ENCODE data around the gene AMH. TPM values are rescaled to one million over a fixed set of nuclear protein-coding genes. Genes with fewer than 3 reads are reported as not detected.

Gene AMH
- total and polyA plus RNA-seq, 2 of the 13 experiments (the other 11 are each of a cell fraction or from before 2014, with no cell fraction given) = 0.03 to 0.18 TPM

DNA sequence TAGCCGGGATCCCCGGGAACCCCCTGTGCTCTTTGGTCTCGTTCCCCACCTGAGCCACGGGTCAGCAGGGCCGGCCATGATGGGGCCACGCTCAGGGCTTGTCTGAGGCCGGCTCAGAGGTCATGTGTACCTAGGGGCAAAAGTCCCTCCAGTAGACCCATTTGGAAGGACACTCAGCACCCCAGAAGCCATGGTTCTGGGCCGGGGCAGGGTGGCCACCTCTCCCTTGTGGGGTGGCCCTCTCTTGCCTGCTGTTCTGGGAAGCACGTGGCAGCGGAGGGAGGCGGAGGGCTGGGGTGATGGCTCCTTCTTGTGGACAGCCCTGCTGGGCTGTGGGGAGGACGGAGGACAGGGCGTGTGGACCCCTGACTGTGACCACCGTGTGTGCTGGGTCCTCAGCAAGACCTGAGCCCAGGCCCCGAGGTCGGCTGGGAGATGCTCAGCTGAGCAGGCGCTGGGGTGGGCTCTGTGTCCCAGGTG is 39.3 kb downstream of the AMH start (continued):
- TF ChIP-seq, protein P1, sequence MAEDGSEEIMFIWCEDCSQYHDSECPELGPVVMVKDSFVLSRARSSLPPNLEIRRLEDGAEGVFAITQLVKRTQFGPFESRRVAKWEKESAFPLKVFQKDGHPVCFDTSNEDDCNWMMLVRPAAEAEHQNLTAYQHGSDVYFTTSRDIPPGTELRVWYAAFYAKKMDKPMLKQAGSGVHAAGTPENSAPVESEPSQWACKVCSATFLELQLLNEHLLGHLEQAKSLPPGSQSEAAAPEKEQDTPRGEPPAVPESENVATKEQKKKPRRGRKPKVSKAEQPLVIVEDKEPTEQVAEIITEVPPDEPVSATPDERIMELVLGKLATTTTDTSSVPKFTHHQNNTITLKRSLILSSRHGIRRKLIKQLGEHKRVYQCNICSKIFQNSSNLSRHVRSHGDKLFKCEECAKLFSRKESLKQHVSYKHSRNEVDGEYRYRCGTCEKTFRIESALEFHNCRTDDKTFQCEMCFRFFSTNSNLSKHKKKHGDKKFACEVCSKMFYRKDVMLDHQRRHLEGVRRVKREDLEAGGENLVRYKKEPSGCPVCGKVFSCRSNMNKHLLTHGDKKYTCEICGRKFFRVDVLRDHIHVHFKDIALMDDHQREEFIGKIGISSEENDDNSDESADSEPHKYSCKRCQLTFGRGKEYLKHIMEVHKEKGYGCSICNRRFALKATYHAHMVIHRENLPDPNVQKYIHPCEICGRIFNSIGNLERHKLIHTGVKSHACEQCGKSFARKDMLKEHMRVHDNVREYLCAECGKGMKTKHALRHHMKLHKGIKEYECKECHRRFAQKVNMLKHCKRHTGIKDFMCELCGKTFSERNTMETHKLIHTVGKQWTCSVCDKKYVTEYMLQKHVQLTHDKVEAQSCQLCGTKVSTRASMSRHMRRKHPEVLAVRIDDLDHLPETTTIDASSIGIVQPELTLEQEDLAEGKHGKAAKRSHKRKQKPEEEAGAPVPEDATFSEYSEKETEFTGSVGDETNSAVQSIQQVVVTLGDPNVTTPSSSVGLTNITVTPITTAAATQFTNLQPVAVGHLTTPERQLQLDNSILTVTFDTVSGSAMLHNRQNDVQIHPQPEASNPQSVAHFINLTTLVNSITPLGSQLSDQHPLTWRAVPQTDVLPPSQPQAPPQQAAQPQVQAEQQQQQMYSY (CRISPR knock-in tag; IDR thresholded peaks at IDR 0.05) = no peak
- TF ChIP-seq, protein P2, sequence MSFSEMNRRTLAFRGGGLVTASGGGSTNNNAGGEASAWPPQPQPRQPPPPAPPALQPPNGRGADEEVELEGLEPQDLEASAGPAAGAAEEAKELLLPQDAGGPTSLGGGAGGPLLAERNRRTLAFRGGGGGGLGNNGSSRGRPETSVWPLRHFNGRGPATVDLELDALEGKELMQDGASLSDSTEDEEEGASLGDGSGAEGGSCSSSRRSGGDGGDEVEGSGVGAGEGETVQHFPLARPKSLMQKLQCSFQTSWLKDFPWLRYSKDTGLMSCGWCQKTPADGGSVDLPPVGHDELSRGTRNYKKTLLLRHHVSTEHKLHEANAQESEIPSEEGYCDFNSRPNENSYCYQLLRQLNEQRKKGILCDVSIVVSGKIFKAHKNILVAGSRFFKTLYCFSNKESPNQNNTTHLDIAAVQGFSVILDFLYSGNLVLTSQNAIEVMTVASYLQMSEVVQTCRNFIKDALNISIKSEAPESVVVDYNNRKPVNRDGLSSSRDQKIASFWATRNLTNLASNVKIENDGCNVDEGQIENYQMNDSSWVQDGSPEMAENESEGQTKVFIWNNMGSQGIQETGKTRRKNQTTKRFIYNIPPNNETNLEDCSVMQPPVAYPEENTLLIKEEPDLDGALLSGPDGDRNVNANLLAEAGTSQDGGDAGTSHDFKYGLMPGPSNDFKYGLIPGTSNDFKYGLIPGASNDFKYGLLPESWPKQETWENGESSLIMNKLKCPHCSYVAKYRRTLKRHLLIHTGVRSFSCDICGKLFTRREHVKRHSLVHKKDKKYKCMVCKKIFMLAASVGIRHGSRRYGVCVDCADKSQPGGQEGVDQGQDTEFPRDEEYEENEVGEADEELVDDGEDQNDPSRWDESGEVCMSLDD (CRISPR knock-in tag; IDR thresholded peaks at IDR 0.05; ENCODE audit: borderline replicate concordance) = peak; percentile 90
- TF ChIP-seq SKI (IDR thresholded peaks at IDR 0.05; ENCODE audit: partially characterized antibody) (no peak), ZFP41 (CRISPR knock-in tag; IDR thresholded peaks at IDR 0.05; ENCODE audit: borderline replicate concordance) (no peak), POLR2AphosphoS2 (IDR thresholded peaks at IDR 0.05; ENCODE audit: low read depth, low read length) (no peak), AHR (CRISPR knock-in tag; IDR thresholded peaks at IDR 0.05) (no peak), ZBTB42 (CRISPR knock-in tag; IDR thresholded peaks at IDR 0.05) (no peak), ZBTB7B (CRISPR knock-in tag; IDR thresholded peaks at IDR 0.05) (peak; percentile 61), ZKSCAN1 (IDR thresholded peaks at IDR 0.05; ENCODE audit: low read length) (no peak), NONO (IDR thresholded peaks at IDR 0.05) (no peak), NONO (CRISPR knock-in tag; conservative IDR thresholded peaks at IDR 0.05) (peak; percentile 64), FOXO1 (CRISPR knock-in tag; IDR thresholded peaks at IDR 0.05) (peak; percentile 10; the same call in 1 of the 2 replicates), ZNF274 (CRISPR knock-in tag; IDR thresholded peaks at IDR 0.05) (0 out of 2 replicates have a peak, but pooled peaks have one; percentile 44), SIX4 (CRISPR knock-in tag; IDR thresholded peaks at IDR 0.05) (no peak)
- TF ChIP-seq, protein P3, sequence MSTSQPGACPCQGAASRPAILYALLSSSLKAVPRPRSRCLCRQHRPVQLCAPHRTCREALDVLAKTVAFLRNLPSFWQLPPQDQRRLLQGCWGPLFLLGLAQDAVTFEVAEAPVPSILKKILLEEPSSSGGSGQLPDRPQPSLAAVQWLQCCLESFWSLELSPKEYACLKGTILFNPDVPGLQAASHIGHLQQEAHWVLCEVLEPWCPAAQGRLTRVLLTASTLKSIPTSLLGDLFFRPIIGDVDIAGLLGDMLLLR (CRISPR knock-in tag; IDR thresholded peaks at IDR 0.05) = 0 out of 2 replicates have a peak, but pooled peaks have one; percentile 6
- TF ChIP-seq, protein P4, sequence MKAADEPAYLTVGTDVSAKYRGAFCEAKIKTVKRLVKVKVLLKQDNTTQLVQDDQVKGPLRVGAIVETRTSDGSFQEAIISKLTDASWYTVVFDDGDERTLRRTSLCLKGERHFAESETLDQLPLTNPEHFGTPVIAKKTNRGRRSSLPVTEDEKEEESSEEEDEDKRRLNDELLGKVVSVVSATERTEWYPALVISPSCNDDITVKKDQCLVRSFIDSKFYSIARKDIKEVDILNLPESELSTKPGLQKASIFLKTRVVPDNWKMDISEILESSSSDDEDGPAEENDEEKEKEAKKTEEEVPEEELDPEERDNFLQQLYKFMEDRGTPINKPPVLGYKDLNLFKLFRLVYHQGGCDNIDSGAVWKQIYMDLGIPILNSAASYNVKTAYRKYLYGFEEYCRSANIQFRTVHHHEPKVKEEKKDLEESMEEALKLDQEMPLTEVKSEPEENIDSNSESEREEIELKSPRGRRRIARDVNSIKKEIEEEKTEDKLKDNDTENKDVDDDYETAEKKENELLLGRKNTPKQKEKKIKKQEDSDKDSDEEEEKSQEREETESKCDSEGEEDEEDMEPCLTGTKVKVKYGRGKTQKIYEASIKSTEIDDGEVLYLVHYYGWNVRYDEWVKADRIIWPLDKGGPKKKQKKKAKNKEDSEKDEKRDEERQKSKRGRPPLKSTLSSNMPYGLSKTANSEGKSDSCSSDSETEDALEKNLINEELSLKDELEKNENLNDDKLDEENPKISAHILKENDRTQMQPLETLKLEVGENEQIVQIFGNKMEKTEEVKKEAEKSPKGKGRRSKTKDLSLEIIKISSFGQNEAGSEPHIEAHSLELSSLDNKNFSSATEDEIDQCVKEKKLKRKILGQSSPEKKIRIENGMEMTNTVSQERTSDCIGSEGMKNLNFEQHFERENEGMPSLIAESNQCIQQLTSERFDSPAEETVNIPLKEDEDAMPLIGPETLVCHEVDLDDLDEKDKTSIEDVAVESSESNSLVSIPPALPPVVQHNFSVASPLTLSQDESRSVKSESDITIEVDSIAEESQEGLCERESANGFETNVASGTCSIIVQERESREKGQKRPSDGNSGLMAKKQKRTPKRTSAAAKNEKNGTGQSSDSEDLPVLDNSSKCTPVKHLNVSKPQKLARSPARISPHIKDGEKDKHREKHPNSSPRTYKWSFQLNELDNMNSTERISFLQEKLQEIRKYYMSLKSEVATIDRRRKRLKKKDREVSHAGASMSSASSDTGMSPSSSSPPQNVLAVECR (CRISPR knock-in tag; IDR thresholded peaks at IDR 0.05; ENCODE audit: borderline replicate concordance) = peak; percentile 53; the same call in 1 of the 2 replicates
- TF ChIP-seq, protein P5, sequence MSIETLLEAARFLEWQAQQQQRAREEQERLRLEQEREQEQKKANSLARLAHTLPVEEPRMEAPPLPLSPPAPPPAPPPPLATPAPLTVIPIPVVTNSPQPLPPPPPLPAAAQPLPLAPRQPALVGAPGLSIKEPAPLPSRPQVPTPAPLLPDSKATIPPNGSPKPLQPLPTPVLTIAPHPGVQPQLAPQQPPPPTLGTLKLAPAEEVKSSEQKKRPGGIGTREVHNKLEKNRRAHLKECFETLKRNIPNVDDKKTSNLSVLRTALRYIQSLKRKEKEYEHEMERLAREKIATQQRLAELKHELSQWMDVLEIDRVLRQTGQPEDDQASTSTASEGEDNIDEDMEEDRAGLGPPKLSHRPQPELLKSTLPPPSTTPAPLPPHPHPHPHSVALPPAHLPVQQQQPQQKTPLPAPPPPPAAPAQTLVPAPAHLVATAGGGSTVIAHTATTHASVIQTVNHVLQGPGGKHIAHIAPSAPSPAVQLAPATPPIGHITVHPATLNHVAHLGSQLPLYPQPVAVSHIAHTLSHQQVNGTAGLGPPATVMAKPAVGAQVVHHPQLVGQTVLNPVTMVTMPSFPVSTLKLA (IDR thresholded peaks at IDR 0.05) = no peak

Measured in HepG2 (cell line).